ENCODE results near the gene UPF3B.
A peak's percentile ranks its signal among the peaks of the same experiment; 100 is the strongest.
"Not testable (repeated sequence)": the region's sequence is repeated elsewhere in the genome, so short reads cannot be mapped to it uniquely, and the experiment has no call there.

The UPF3B gene

GRCh38 chrX:119895843-119896326 is 43.1 kb upstream of the UPF3B start, which contains the start of gene AKAP14:
Gene AKAP14, plus strand, starts transcription at chrX:119895893. Its CDS starts 7,331 bp downstream, at chrX:119903224.
- H3K9ac ChIP-seq (ENCODE audit: low read length) = no peak within 1 kb of the TSS
- no peak within 1 kb of the TSS for H3K4me2 ChIP-seq (ENCODE audit: low read depth, low read length, poor library complexity, severe bottlenecking)
- no peaks in the 10 kb centered on the region for H3K79me2 ChIP-seq (ENCODE audit: insufficient read depth, low read length)
- H3F3A ChIP-seq (ENCODE audit: insufficient read depth) = no peaks in the 10 kb centered on the region
- H3K27me3 ChIP-seq (ENCODE audit: low read length) = no peaks in the 10 kb centered on the region
- H3K9me3 ChIP-seq (ENCODE audit: insufficient read depth, low read length) = no peaks in the 10 kb centered on the region
- H2AFZ ChIP-seq (ENCODE audit: low read depth, low read length, severe bottlenecking) = no peak within 1 kb of the TSS
- no peak for TF ChIP-seq EZH2phosphoT487 (conservative IDR thresholded peaks at IDR 0.05; ENCODE audit: low read length)
- TF ChIP-seq, protein P1, sequence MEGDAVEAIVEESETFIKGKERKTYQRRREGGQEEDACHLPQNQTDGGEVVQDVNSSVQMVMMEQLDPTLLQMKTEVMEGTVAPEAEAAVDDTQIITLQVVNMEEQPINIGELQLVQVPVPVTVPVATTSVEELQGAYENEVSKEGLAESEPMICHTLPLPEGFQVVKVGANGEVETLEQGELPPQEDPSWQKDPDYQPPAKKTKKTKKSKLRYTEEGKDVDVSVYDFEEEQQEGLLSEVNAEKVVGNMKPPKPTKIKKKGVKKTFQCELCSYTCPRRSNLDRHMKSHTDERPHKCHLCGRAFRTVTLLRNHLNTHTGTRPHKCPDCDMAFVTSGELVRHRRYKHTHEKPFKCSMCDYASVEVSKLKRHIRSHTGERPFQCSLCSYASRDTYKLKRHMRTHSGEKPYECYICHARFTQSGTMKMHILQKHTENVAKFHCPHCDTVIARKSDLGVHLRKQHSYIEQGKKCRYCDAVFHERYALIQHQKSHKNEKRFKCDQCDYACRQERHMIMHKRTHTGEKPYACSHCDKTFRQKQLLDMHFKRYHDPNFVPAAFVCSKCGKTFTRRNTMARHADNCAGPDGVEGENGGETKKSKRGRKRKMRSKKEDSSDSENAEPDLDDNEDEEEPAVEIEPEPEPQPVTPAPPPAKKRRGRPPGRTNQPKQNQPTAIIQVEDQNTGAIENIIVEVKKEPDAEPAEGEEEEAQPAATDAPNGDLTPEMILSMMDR (IDR thresholded peaks at IDR 0.05; ENCODE audit: insufficient read depth, low read length, poor library complexity, severe bottlenecking) = no peak
- no peaks in the 10 kb centered on the region for H3K9me2 ChIP-seq (replicated peaks; ENCODE audit: insufficient read depth, low read length)
- no peak within 1 kb of the TSS for H3K27ac ChIP-seq (ENCODE audit: low read depth, low read length)
- no peaks in the 10 kb centered on the region for H4K20me1 ChIP-seq (ENCODE audit: low read depth, low read length)
- H3K36me3 ChIP-seq (ENCODE audit: low read length) = no peaks in the 10 kb centered on the region
- no peak within 1 kb of the TSS for H3K4me3 ChIP-seq (ENCODE audit: insufficient read depth, low read length, poor library complexity, severe bottlenecking)

GRCh38 chrX:119891961-119892692 is 39.4 kb upstream of the UPF3B start:
- not testable (repeated sequence) for H3K9ac ChIP-seq (ENCODE audit: low read length); H4K20me1 ChIP-seq (ENCODE audit: low read depth, low read length); H3K27ac ChIP-seq (ENCODE audit: low read depth, low read length); H3K27me3 ChIP-seq (ENCODE audit: low read length); H3K4me3 ChIP-seq (ENCODE audit: insufficient read depth, low read length, poor library complexity, severe bottlenecking); H3K4me2 ChIP-seq (ENCODE audit: low read depth, low read length, poor library complexity, severe bottlenecking); H3F3A ChIP-seq (ENCODE audit: insufficient read depth); H3K9me3 ChIP-seq (ENCODE audit: insufficient read depth, low read length); H3K79me2 ChIP-seq (ENCODE audit: insufficient read depth, low read length); H2AFZ ChIP-seq (ENCODE audit: low read depth, low read length, severe bottlenecking); H3K9me2 ChIP-seq (replicated peaks; ENCODE audit: insufficient read depth, low read length); H3K36me3 ChIP-seq (ENCODE audit: low read length)

DNA sequence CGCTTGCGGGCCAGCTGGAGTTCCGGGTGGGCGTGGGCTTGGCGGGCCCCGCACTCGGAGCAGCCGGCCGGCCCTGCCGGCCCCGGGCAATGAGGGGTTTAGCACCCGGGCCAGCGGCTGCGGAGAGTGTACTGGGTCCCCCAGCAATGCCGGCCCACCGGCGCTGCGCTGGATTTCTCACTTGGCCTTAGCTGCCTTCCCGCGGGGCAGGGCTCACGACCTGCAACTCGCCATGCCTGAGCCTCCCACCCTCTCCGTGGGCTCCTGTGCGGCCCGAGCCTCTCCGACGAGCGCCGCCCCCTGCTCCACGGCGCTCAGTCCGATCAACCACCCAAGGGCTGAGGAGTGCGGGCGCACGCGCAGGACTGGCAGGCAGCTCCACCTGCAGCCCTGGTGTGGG is 37.9 kb upstream of the UPF3B start:
- not testable (repeated sequence) for H3F3A ChIP-seq (ENCODE audit: insufficient read depth)

DNA sequence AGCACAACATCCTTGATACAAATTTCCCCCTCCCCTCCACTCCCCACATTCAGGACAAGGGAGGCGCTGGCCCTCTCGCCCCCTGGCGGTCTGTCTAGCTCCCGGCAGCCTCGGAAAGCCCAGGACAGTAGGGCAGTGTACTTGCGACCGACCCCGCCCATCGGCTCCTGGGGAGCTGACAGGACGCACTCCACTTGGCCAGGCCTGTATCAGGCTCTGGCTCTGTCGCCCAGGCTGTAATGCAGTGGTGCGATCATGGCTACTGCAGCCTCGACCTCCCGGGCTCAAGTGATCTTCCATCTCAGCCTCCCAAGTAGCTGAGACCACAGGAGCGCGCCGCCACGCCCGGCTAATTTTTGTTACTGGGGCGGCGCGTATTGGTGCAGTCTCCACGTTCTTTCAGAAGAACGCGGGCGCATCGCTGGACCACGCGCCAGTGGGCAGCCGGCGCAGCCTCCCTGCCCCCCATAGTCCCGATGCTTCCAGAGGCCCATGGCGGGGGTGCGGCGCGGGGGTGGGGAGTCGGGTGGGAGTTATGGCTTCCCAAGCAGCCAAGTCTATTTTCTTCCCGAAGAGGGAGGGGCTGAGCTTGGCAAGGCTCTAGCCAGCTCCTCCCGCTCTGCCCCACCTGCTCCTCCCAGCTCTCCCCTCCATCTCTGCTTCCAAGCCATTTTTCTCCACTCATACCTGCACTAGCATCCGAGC is 35.1 kb upstream of the UPF3B start:
- no peaks in the 10 kb centered on the region for H3F3A ChIP-seq (ENCODE audit: insufficient read depth)
- H2AFZ ChIP-seq (ENCODE audit: low read depth, low read length, severe bottlenecking) = no peak overlapping the region
- peak overlapping the region; percentile 17 for H3K4me2 ChIP-seq (ENCODE audit: low read depth, low read length, poor library complexity, severe bottlenecking)
- no peaks in the 10 kb centered on the region for H3K9me2 ChIP-seq (replicated peaks; ENCODE audit: insufficient read depth, low read length)
- no peak for TF ChIP-seq EZH2phosphoT487 (conservative IDR thresholded peaks at IDR 0.05; ENCODE audit: low read length)
- TF ChIP-seq, protein P1 (IDR thresholded peaks at IDR 0.05; ENCODE audit: insufficient read depth, low read length, poor library complexity, severe bottlenecking) = peak; percentile 38
- no peak overlapping the region for H3K27ac ChIP-seq (ENCODE audit: low read depth, low read length)
- no peaks in the 10 kb centered on the region for H3K27me3 ChIP-seq (ENCODE audit: low read length)
- H3K36me3 ChIP-seq (ENCODE audit: low read length) = no peaks in the 10 kb centered on the region
- H3K9me3 ChIP-seq (ENCODE audit: insufficient read depth, low read length) = no peaks in the 10 kb centered on the region
- H3K9ac ChIP-seq (ENCODE audit: low read length) = no peak overlapping the region
- no peaks in the 10 kb centered on the region for H4K20me1 ChIP-seq (ENCODE audit: low read depth, low read length)
- H3K79me2 ChIP-seq (ENCODE audit: insufficient read depth, low read length) = no peaks in the 10 kb centered on the region
- no peak overlapping the region for H3K4me3 ChIP-seq (ENCODE audit: insufficient read depth, low read length, poor library complexity, severe bottlenecking)

More for the DNA sequence above, 37.9 kb upstream of the UPF3B start:
- H3K27ac ChIP-seq (ENCODE audit: low read depth, low read length); H3K9ac ChIP-seq (ENCODE audit: low read length); H3K27me3 ChIP-seq (ENCODE audit: low read length); H3K79me2 ChIP-seq (ENCODE audit: insufficient read depth, low read length); H3K4me2 ChIP-seq (ENCODE audit: low read depth, low read length, poor library complexity, severe bottlenecking); H3K4me3 ChIP-seq (ENCODE audit: insufficient read depth, low read length, poor library complexity, severe bottlenecking); H3K36me3 ChIP-seq (ENCODE audit: low read length); H3K9me3 ChIP-seq (ENCODE audit: insufficient read depth, low read length); H4K20me1 ChIP-seq (ENCODE audit: low read depth, low read length); H3K9me2 ChIP-seq (replicated peaks; ENCODE audit: insufficient read depth, low read length); H2AFZ ChIP-seq (ENCODE audit: low read depth, low read length, severe bottlenecking): not testable (repeated sequence)
